ENCODE measurements around the gene TMED7.

The TMED7 gene

GRCh38 chr5:115641948-115642347 is 16.1 kb upstream of the TMED7 start:
- no peak for ATAC-seq (ENCODE audit: insufficient read depth, low read depth)
- Histone ChIP-seq H3K79me2 (ENCODE audit: insufficient read depth, low read length) (no peaks in the 10 kb centered on the region), H3K4me3 (ENCODE audit: low read depth in 1 of 2, low read length in 2 of 2) (no peak overlapping the region), H3K9ac (ENCODE audit: low read depth, low read length) (no peak overlapping the region), H3K27me3 (ENCODE audit: insufficient read depth, low read length, poor library complexity) (peaks cover 16% of the 10 kb centered on the region), H2AFZ (ENCODE audit: low read depth, low read length) (no peak overlapping the region), H4K20me1 (ENCODE audit: insufficient read depth, low read length) (no peaks in the 10 kb centered on the region), H3K9me3 (ENCODE audit: insufficient read depth, low read length, severe bottlenecking) (no peaks in the 10 kb centered on the region), H3K36me3 (ENCODE audit: insufficient read depth, low read length) (no peaks in the 10 kb centered on the region), H3K4me1 (ENCODE audit: insufficient read depth, low read length) (no peaks in the 10 kb centered on the region), H3K4me2 (ENCODE audit: insufficient read depth, low read length) (no peak overlapping the region), H3K27ac (ENCODE audit: low read length) (no peak overlapping the region)
- DNase-seq = no peak
- TF ChIP-seq EZH2 (IDR thresholded peaks at IDR 0.05; ENCODE audit: borderline replicate concordance, low read depth, low read length, severe bottlenecking) (no peak), CTCF (IDR thresholded peaks at IDR 0.05; ENCODE audit: borderline replicate concordance, extremely low read depth, low read length, poor library complexity, severe bottlenecking) (no peak)

GRCh38 chr5:115640274-115640673 is 14.4 kb upstream of the TMED7 start:
- DNase-seq = no peak
- H3K9ac ChIP-seq (ENCODE audit: low read depth, low read length) = no peak overlapping the region

GRCh38 chr5:115639377-115639776 is 13.5 kb upstream of the TMED7 start:
- Histone ChIP-seq H3K36me3 (ENCODE audit: insufficient read depth, low read length) (no peaks in the 10 kb centered on the region), H3K9ac (ENCODE audit: low read depth, low read length) (no peak overlapping the region), H3K9me3 (ENCODE audit: insufficient read depth, low read length, severe bottlenecking) (no peaks in the 10 kb centered on the region), H3K4me3 (ENCODE audit: low read depth in 1 of 2, low read length in 2 of 2) (no peak overlapping the region), H3K4me1 (ENCODE audit: insufficient read depth, low read length) (peaks cover 7% of the 10 kb centered on the region), H3K27ac (ENCODE audit: low read length) (no peak overlapping the region), H4K20me1 (ENCODE audit: insufficient read depth, low read length) (no peaks in the 10 kb centered on the region), H3K79me2 (ENCODE audit: insufficient read depth, low read length) (no peaks in the 10 kb centered on the region), H2AFZ (ENCODE audit: low read depth, low read length) (no peak overlapping the region), H3K27me3 (ENCODE audit: insufficient read depth, low read length, poor library complexity) (peaks cover 7% of the 10 kb centered on the region), H3K4me2 (ENCODE audit: insufficient read depth, low read length) (no peak overlapping the region)
- ATAC-seq (ENCODE audit: insufficient read depth, low read depth) = no peak
- no peak for TF ChIP-seq EZH2 (IDR thresholded peaks at IDR 0.05; ENCODE audit: borderline replicate concordance, low read depth, low read length, severe bottlenecking)
- no peak for TF ChIP-seq CTCF (IDR thresholded peaks at IDR 0.05; ENCODE audit: borderline replicate concordance, extremely low read depth, low read length, poor library complexity, severe bottlenecking)
- no peak for DNase-seq

More at GRCh38 chr5:115640274-115640673, 14.4 kb upstream of the TMED7 start:
- Histone ChIP-seq H3K79me2 (ENCODE audit: insufficient read depth, low read length) (no peaks in the 10 kb centered on the region), H3K9me3 (ENCODE audit: insufficient read depth, low read length, severe bottlenecking) (no peaks in the 10 kb centered on the region), H2AFZ (ENCODE audit: low read depth, low read length) (no peak overlapping the region), H3K4me1 (ENCODE audit: insufficient read depth, low read length) (peaks cover 2% of the 10 kb centered on the region; the same call in 1 of the 2 replicates), H3K27me3 (ENCODE audit: insufficient read depth, low read length, poor library complexity) (peaks cover 12% of the 10 kb centered on the region), H3K36me3 (ENCODE audit: insufficient read depth, low read length) (no peaks in the 10 kb centered on the region), H3K4me3 (ENCODE audit: low read depth in 1 of 2, low read length in 2 of 2) (no peak overlapping the region), H3K4me2 (ENCODE audit: insufficient read depth, low read length) (no peak overlapping the region), H4K20me1 (ENCODE audit: insufficient read depth, low read length) (no peaks in the 10 kb centered on the region), H3K27ac (ENCODE audit: low read length) (no peak overlapping the region)
- peak; percentile 40; the same call in 2 of the 3 replicates for ATAC-seq (ENCODE audit: insufficient read depth, low read depth)
- no peak for TF ChIP-seq CTCF (IDR thresholded peaks at IDR 0.05; ENCODE audit: borderline replicate concordance, extremely low read depth, low read length, poor library complexity, severe bottlenecking)
- no peak for TF ChIP-seq EZH2 (IDR thresholded peaks at IDR 0.05; ENCODE audit: borderline replicate concordance, low read depth, low read length, severe bottlenecking)

GRCh38 chr5:115637507-115637906 is 11.7 kb upstream of the TMED7 start:
- Histone ChIP-seq H3K4me3 (ENCODE audit: low read depth in 1 of 2, low read length in 2 of 2) (no peak overlapping the region), H3K4me1 (ENCODE audit: insufficient read depth, low read length) (peaks cover 17% of the 10 kb centered on the region), H3K4me2 (ENCODE audit: insufficient read depth, low read length) (no peak overlapping the region), H3K79me2 (ENCODE audit: insufficient read depth, low read length) (no peaks in the 10 kb centered on the region), H3K9ac (ENCODE audit: low read depth, low read length) (no peak overlapping the region), H3K27me3 (ENCODE audit: insufficient read depth, low read length, poor library complexity) (no peaks in the 10 kb centered on the region), H3K36me3 (ENCODE audit: insufficient read depth, low read length) (no peaks in the 10 kb centered on the region), H4K20me1 (ENCODE audit: insufficient read depth, low read length) (no peaks in the 10 kb centered on the region), H3K9me3 (ENCODE audit: insufficient read depth, low read length, severe bottlenecking) (no peaks in the 10 kb centered on the region), H2AFZ (ENCODE audit: low read depth, low read length) (no peak overlapping the region), H3K27ac (ENCODE audit: low read length) (no peak overlapping the region)
- ATAC-seq (ENCODE audit: insufficient read depth, low read depth) (no peak), DNase-seq (no peak)
- TF ChIP-seq EZH2 (IDR thresholded peaks at IDR 0.05; ENCODE audit: borderline replicate concordance, low read depth, low read length, severe bottlenecking) (no peak), CTCF (IDR thresholded peaks at IDR 0.05; ENCODE audit: borderline replicate concordance, extremely low read depth, low read length, poor library complexity, severe bottlenecking) (no peak)

Measured in DND-41 (cell line).